HEK293T (cell line): ENCODE measurements around the gene FAM9C.
"Not testable (repeated sequence)": the region's sequence is repeated elsewhere in the genome, so short reads cannot be mapped to it uniquely, and the experiment has no call there.

Experiments
- ARNT ChIP-seq: fragments of 450-650 bp; IDR thresholded peaks from 2 replicates; pipeline ENCODE4 v1.6.1; 2017; ENCODE audit warnings: mild to moderate bottlenecking
- BHLHE40 ChIP-seq: fragments of 450-650 bp; IDR thresholded peaks from 2 replicates; pipeline ENCODE4 v1.6.1; 2016; ENCODE audit warnings: mild to moderate bottlenecking, moderate library complexity, borderline replicate concordance
- CTBP1 ChIP-seq: fragments of 450-650 bp; IDR thresholded peaks from 2 replicates; pipeline ENCODE4 v1.6.1; 2016; ENCODE audit warnings: borderline replicate concordance
- ELF4 ChIP-seq: fragments of 450-650 bp; IDR thresholded peaks from 2 replicates; pipeline ENCODE4 v1.6.1; 2017; ENCODE audit warnings: antibody characterized with exemption
- FOXA1 ChIP-seq: fragments of 450-650 bp; IDR thresholded peaks from 2 replicates; pipeline ENCODE4 v1.6.1; 2016; ENCODE audit warnings: mild to moderate bottlenecking
- FOXK2 ChIP-seq: fragments of 450-650 bp; IDR thresholded peaks from 2 replicates; pipeline ENCODE4 v1.6.1; 2016; ENCODE audit warnings: mild to moderate bottlenecking
- HDGF ChIP-seq: fragments of 450-650 bp; IDR thresholded peaks from 2 replicates; pipeline ENCODE4 v1.6.1; 2017; ENCODE audit warnings: antibody characterized with exemption, borderline replicate concordance
- L3MBTL2 ChIP-seq: fragments of 450-650 bp; conservative IDR thresholded peaks from 2 replicates; pipeline ENCODE4 v1.6.1; 2016; ENCODE audit warnings: mild to moderate bottlenecking
- NFRKB ChIP-seq: fragments of 450-650 bp; IDR thresholded peaks from 2 replicates; pipeline ENCODE4 v1.6.1; 2016; ENCODE audit warnings: mild to moderate bottlenecking, moderate library complexity
- SP1 ChIP-seq: fragments of 450-650 bp; IDR thresholded peaks from 2 replicates; pipeline ENCODE4 v1.6.1; 2017
- SUZ12 ChIP-seq: fragments of 450-650 bp; IDR thresholded peaks from 2 replicates; pipeline ENCODE4 v1.6.1; 2016; ENCODE audit warnings: mild to moderate bottlenecking
- ZNF384 ChIP-seq: fragments of 450-650 bp; IDR thresholded peaks from 2 replicates; pipeline ENCODE4 v1.6.1; 2016

- TF ChIP-seq ARNT, FOXA1, BHLHE40, SUZ12, SP1, FOXK2, ZNF384, HDGF, ELF4, L3MBTL2, CTBP1, NFRKB: not testable (repeated sequence)
Observed at GRCh38 chrX:13016731-13017130, 27.7 kb downstream of the FAM9C start.
